NCI-H1694 (cell line): Measurements from ENCODE around the gene ARMC3.
"Not testable (repeated sequence)": the region's sequence is repeated elsewhere in the genome, so short reads cannot be mapped to it uniquely, and the experiment has no call there.

Source experiments
- DNase-seq: peaks from one replicate; lab custom pipeline; 2025; lab: John Stamatoyannopoulos, UW

ARMC3 gene

DNA sequence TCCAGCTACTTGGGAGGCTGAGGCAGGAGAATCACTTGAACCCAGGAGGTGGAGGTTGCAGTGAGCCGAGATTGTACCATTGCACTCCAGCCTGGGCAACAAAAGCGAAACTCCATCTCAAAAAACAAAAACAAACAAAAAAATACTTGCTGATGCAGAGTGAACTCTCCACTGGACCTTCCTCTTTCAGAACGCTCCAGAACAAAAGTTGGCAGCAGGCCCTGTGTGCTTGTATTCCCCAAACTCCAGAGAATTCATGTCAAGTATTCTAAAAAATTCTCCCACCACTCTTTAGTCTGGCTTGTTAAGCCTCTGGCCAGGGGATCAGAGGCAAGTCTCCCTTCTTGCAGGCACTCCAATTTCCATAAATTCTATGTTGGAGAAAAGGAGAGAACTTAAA is 144.7 kb downstream of the ARMC3 start:
- not testable (repeated sequence) for DNase-seq

- no peak for DNase-seq
Observed at GRCh38 chr10:23073527-23073926, 145.7 kb downstream of the ARMC3 start.

GRCh38 chr10:23075672-23076071 is 147.8 kb downstream of the ARMC3 start:
- no peak for DNase-seq

- DNase-seq, result no peak
Observed at GRCh38 chr10:23078114-23078513, 150.3 kb downstream of the ARMC3 start.

- no peak for DNase-seq
Observed at GRCh38 chr10:23079700-23080099, 151.8 kb downstream of the ARMC3 start.

GRCh38 chr10:23080262-23080661 is 152.4 kb downstream of the ARMC3 start:
- DNase-seq, result no peak

GRCh38 chr10:23081221-23081750 is 153.4 kb downstream of the ARMC3 start:
- no peak for DNase-seq

GRCh38 chr10:23081891-23082290 is 154.0 kb downstream of the ARMC3 start:
- no peak for DNase-seq
